Brain microvascular endothelial cell (primary cell): ENCODE measurements around the gene KIF3B.
A peak's percentile ranks its signal among the peaks of the same experiment; 100 is the strongest.

Experiments
- DNase-seq: peaks from one replicate; pipeline ENCODE4 v3.0.0-alpha.2; 2020
- H3K27ac ChIP-seq: fragments of 250-450 bp; sonication (Bioruptor Pico); 2 replicates; pipeline ENCODE4 v1.5.1; 2020; ENCODE audit warnings: mild to moderate bottlenecking, moderate library complexity
- H3K27me3 ChIP-seq: fragments of 250-450 bp; sonication (Bioruptor Pico); replicated peaks from 2 replicates; pipeline ENCODE4 v1.5.1; 2020; ENCODE audit warnings: mild to moderate bottlenecking
- H3K36me3 ChIP-seq: fragments of 250-450 bp; sonication (Bioruptor Pico); replicated peaks from 2 replicates; pipeline ENCODE4 v1.5.1; 2020; ENCODE audit warnings: mild to moderate bottlenecking
- H3K4me3 ChIP-seq: 2 replicates; pipeline ENCODE4 v1.5.1; 2011; ENCODE audit warnings: low read depth, mild to moderate bottlenecking, control low read depth, low read length, moderate library complexity
- in situ Hi-C: cut with HindIII; loops from 2 replicates; pipeline ENCODE4 v1.10.0; 2017; ENCODE audit warnings: low sequenced_read_pairs, low pct_ligation_motif_present
- TF ChIP-seq, protein P1 (sequence below): IDR thresholded peaks from 2 replicates; pipeline ENCODE4 v1.5.1; 2011; ENCODE audit warnings: low read depth, mild to moderate bottlenecking, moderate library complexity, low read length, control low read depth, inconsistent platforms; ENCODE audit errors: missing control alignments

Gene KIF3B

DNA sequence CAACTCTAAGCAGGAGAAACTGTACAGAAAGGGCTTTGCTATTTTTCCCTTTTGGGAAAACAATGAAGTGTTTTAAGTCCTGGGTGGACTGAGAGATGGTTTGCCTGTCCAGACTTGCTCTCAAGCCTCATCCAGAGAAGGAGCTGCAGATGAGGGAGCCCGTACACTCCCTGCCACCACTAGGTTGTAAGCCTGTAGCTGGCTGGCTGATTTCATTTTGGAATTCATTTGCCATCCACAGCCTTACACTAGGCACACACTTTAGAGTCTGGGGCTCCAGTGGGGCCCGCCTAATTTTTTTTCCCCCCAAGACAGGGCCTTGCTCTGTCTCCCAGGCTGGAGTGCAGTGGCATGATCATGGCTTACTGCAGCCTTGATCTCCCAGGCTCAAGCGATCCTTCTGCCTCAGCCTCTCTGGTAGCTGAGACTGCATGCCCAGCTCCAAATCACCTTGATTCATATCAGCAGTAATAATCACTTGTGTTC is 41.4 kb upstream of the KIF3B start:
- TF ChIP-seq, protein P1, sequence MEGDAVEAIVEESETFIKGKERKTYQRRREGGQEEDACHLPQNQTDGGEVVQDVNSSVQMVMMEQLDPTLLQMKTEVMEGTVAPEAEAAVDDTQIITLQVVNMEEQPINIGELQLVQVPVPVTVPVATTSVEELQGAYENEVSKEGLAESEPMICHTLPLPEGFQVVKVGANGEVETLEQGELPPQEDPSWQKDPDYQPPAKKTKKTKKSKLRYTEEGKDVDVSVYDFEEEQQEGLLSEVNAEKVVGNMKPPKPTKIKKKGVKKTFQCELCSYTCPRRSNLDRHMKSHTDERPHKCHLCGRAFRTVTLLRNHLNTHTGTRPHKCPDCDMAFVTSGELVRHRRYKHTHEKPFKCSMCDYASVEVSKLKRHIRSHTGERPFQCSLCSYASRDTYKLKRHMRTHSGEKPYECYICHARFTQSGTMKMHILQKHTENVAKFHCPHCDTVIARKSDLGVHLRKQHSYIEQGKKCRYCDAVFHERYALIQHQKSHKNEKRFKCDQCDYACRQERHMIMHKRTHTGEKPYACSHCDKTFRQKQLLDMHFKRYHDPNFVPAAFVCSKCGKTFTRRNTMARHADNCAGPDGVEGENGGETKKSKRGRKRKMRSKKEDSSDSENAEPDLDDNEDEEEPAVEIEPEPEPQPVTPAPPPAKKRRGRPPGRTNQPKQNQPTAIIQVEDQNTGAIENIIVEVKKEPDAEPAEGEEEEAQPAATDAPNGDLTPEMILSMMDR = no peak
- Histone ChIP-seq H3K36me3 (peaks cover 33% of the 10 kb centered on the region), H3K27ac (no peak overlapping the region)

DNA sequence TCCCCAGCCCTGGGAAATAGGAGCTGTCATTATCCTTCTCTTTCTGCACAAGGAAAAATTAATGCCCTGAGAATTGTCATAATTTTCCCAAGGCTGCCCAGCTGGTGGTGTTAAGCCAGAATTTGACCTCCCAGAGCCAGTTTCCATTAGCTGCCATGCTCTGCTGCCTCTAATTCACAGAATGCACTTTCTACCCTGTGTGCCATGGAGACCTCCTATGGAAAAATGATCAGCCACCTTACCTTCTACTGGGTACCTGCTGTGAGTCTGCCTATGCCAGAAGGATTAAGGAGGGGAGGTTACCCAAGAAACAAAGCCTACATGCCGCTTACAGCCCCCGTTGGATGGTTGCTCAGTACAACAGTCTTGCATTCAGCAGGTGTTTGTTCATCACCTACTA is 40.6 kb upstream of the KIF3B start:
- Histone ChIP-seq H3K27ac (no peak overlapping the region), H3K36me3 (peaks cover 31% of the 10 kb centered on the region), H3K4me3 (no peak overlapping the region), H3K27me3 (no peaks in the 10 kb centered on the region)
- no peak for DNase-seq
- in situ Hi-C loops = no loop called here
- TF ChIP-seq, protein P1 = no peak

More for the DNA sequence above, 41.4 kb upstream of the KIF3B start:
- Histone ChIP-seq H3K27me3 (no peaks in the 10 kb centered on the region), H3K4me3 (no peak overlapping the region)
- in situ Hi-C loops = no loop called here
- DNase-seq = no peak

DNA sequence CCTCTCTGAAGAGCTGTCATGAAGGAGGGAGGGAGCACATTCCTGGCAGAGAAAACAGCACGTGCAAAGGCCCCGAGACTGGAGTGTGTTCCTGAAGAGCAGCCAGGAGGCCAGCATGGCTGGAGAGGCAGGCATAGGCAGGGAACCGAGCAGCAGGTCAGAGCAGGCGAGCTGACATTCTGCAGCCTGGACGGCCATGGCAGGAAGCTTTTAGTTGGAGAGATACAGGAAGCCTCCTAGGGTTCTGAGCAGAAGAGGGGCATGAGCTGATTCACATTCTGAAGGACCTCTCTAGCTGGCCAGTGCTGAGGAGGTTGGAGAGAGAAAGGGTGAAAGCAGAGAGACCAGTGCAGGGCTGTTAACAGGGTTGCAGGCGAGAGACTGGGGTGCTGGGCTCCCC is 40.0 kb upstream of the KIF3B start:
- Histone ChIP-seq H3K36me3 (peaks cover 31% of the 10 kb centered on the region), H3K27ac (no peak overlapping the region), H3K4me3 (no peak overlapping the region), H3K27me3 (no peaks in the 10 kb centered on the region)
- in situ Hi-C loops = no loop called here
- DNase-seq = no peak
- TF ChIP-seq, protein P1 = no peak

DNA sequence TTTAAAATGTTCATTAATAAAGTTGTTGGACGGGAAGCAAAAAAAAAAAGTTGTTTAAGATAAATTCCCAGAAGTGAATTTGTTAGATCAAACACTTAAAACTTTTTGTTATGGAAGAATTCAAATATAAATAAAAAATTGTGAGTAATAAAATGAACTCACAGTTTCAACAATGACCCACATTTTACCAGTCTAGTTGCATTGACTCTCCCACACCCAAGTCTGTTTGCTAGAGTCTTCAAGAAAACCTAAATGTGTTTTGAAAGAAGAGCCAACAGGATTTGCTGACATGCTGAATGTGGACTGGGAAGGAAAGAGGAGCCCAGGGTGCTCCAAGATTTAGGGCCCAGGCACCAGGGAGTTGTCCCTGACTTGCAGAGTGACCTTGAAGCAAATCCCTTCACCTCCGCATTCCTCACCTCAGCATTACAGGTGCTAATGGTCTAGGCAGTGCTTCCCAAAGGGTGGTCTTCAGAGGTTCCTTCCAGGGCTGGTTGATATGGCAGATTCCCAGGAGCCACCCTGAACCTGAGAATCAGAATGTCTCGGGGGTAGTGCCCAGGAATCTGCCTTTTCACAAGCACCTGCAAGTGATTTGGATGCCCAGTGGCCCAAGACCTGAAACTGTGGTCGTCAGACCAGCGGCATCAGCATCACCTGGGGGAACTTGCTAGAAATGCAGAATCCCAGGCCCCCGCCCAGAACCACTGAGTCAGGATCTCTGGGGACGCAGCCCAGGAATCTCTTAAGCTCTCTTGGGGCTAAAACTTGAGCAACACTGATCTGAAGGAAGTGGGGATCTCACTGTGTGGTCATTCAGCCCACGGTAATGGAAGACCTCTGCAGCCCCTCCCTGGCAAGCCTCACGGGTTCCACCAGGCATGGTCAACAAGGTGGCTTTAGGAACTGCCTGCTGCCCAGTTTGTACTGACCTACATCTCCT is 38.7 kb upstream of the KIF3B start:
- Histone ChIP-seq H3K27me3 (no peaks in the 10 kb centered on the region), H3K36me3 (peaks cover 18% of the 10 kb centered on the region), H3K27ac (no peak overlapping the region), H3K4me3 (no peak overlapping the region)
- no peak for DNase-seq
- in situ Hi-C loops = no loop called here
- TF ChIP-seq, protein P1 = no peak

DNA sequence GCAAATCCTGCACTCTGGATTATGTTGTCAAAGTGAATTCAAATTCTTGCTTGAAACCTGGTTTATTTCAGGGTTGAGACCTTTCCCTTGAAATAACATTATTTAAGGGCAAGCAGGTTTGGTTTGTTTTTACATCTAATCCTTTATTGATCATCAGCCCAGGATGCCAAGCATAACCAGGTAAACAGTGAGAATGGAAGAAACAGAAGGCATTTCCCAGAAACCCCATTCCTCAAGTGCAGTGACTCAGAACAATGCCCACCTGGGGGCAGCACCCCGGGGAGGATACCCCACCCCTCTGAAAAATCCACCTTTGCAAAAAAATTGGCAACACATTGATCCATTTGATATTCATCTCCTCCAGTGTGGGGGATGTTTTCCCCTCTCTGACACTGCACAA is 37.2 kb upstream of the KIF3B start:
- no peak for DNase-seq
- no peaks in the 10 kb centered on the region for H3K27me3 ChIP-seq
- TF ChIP-seq, protein P1 = peak; percentile 17
- H3K36me3 ChIP-seq = peaks cover 6% of the 10 kb centered on the region
- in situ Hi-C loops = no loop called here
- no peak overlapping the region for H3K27ac ChIP-seq
- H3K4me3 ChIP-seq = no peak overlapping the region
